HG02943 (cell line): Measurements from ENCODE around the gene PDLIM4.

Experiments used
- ATAC-seq: cut with Tn5 transposase; IDR thresholded peaks from one replicate; pipeline ENCODE4 v1.9.1; 2021; ENCODE audit warnings: mild to moderate bottlenecking, low read depth, moderate library complexity; ENCODE audit not compliant: unreplicated experiment

Gene PDLIM4

DNA sequence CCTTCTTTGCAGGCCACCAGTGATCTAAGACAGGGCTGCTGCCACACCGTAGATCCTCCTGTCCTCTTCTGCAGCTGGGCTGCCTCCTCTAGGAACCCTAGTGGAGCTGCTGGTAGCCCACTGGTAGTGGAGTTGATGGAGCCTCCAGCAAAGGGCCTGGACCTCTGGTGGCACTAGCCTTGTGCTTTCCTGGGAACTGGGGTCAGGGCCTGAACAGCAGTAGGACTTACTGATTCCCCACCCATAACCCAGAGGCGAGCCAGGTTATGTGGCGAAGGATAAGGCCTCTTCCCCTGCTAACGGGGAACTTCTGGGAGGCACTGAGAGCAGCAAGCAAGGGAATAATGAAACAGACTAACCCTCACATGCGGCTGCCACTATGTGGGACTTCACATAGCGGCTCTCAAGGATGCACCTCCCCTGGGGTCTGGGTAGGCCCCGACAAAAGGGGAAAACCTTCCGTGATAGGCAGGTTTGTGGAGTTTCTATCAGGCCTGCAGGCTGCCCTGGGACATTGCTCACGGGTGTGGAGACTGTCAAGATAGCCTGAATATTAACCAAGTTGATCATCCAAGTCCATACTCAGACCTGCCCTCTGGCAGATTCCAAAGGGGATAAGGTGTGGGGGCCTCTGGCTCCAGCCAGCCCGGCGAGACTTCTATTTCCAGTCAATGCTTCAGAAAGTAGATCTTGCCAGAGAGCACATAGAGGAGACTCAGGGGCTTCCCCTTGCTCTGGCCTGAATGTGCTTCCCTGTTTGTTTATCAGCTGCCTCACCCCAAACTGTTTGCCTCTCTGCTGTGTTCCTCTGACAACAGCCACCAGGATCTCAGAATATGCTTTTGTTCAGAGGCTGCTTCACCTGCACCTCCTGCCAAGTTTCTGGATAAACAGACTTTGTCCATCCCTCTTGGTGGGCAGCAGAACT is 44.1 kb downstream of the PDLIM4 start:
- ATAC-seq, result no peak

DNA sequence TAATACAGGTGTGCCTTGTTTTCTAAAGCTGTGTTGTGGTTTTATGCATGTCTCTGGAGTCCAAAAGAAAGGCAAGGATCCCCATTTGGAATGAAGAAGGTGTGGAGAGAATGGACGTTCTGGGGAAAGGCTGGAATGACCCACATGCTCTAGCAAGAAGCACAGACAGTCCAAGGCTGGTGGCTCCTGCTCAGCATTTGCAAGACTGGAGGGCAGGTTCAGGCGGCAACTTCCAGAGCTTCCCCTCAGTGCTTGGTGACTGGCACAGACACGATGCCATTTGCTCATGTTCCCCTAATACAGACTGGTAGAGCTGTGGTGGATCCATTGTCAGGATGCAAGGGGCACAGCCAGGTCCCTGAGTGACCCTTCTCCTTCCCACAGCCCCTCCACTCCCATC is 44.9 kb downstream of the PDLIM4 start:
- no peak for ATAC-seq

DNA sequence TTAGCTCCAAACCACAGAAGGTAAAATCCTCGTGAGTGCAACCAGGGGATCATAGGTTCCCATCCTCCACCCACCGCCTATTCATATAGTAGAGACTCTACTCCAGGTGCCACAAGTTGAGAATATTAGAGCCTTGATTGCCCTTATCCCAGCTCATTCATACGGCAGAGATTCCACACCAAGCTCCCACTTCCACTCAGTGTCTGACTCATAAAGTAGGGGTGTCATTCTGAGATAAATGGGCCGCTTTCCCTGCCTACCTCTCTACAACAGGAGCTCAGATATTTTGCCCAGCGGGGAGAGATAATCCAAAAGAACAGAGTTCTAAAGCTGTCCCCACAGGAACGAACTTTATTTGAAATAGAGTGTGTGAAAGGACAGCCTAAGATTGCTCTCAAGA is 46.1 kb downstream of the PDLIM4 start:
- ATAC-seq, result no peak

DNA sequence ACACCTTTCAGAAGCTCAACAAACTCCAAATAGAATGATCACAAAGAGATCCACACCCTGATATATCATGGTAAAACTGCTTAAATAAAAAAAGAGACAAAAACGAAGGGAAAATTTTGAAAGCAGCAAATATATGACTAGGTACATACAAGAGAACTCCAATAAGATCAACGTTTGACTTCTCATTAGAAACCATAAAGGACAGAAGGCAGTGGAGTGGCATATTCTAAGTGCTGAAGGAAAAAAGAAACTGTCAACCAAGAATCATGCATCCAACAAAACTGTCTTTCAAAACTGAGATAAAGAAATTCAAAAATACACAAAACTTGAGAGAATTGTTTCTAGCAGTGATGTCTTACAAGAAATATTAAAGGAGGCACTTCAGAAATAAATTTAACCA is 47.9 kb downstream of the PDLIM4 start:
- ATAC-seq, result no peak

DNA sequence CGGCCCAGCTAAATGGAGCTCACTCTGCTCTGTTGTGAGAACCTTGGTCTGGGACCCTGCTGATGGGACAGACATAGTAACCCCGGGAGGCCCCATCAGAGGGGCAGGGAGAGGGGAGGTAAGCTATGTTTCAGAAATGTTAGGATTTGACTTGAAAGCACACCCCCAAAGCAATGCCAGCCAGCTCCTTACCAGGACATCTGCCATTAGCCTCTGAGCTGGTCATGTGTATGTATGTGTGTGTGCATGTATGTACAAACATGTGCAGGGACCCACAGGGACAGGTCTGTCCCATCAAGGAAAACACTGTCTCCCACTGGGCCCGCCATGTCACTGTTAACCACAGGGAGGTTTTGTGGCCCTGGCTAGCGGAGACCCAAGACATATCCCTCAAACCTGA is 51.2 kb downstream of the PDLIM4 start:
- no peak for ATAC-seq

DNA sequence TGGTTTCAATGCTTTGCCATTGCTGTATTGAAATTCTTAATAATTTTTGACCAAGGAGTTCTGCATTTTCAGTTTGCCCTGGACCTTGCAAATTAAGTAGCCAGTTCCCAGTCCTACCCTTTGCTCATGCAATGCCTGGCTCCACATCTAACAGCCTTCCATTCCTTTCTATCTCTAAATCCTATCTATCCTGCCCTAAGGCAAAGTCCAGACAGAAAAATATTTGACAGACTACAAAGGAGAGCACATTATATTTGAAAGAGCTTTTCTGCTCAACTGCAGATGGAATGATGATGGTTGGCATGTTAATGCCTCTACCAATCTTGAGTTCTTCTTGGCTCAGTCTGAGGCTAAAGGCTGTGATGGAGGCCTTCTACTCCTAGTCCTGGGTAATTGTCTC is 52.2 kb downstream of the PDLIM4 start:
- no peak for ATAC-seq

DNA sequence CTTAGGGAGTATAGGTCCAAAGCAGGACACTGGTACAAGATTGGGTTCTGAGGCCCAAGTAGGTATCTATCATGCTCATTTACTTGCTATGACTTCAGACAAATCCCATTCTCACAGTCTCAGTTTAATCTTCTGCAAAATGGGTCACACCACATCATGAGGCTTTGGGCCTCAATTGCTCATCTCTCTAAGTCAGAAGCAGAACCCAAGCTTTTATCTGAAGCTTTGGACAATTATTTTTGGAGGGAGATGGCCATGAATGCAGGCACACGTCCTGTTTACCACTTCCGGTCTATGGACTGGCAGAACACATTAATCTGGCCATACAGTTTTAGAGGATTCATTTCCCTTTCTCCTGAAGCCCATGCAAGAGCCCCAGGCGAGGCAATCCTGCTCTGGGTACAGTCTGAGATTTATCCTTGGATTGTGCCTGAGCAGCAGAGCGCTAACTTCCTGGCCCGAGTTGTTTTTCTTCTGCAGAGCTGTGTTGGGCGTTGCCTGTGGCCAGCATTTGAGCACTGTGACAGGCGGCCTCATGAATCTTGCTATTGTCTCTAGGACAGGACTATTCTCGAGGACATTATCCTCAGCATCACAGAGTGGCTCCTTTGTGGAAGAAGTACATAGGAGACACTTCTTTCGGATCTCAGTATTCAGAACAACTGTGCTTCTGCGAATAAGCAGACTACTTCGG is 52.8 kb downstream of the PDLIM4 start:
- no peak for ATAC-seq

DNA sequence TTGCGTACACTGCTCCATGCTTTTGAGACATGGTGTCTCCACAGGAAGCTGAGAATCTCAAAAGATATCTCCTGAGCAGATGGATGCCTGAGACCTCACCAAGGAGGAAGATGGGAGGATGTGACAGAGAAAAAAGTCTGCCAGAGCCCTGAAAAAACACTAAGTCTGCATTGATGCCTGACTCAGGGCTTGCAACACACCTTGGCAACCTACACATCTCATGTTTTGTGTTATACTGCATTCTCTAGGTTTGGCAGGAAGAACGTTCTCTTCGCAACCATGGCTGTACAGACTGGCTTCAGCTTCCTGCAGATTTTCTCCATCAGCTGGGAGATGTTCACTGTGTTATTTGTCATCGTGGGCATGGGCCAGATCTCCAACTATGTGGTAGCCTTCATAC is 55.9 kb downstream of the PDLIM4 start:
- ATAC-seq, result no peak

DNA sequence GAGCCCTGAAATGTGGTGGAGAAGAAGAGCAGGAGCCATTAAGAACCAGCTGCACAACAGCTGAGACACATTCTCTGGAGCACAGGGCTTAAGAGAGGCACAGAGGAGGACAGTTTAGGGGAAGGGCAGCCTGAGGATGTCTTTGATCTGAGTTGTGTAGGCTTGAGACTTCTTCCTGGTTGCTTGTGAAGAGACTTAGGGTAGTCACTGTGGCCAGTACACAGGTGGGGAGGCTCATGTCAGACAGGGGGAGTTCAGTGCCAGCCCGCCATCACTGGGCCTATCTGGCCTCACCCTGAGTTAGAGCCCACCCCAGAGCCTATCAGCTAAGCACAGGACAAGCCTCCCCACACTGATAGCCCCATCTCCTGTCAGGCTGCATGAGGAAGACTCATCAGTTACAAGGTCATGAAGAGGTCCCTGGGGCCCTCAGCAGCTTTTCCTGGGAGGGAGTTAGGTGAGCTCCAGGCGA is 56.5 kb downstream of the PDLIM4 start:
- ATAC-seq, result no peak

DNA sequence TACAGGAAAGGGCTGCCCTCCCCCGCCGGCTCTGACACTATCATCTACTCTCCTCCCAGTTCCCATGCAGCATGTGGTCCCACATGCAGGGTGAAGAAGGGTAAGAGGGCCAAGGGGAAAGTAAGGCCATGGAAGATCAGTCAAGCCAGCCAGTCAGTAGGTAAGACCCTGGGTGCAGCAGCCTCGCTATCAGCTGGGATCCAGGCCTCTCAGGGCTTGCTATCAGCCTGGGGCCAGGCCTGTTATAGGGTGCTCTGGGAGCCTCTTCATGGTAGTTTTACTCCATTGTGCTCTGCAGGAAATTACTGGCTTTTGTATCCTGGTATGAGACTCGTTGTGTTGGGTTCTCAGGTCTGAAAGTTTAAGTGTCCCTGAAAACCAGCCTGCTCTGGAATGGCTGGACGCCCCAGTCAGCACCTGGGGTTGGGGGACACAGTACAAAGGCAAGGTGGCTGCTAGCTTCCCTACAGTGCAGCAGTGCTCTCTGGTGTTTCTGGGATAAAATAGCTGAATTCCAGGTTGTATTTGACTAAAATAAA is 58.1 kb downstream of the PDLIM4 start:
- no peak for ATAC-seq

DNA sequence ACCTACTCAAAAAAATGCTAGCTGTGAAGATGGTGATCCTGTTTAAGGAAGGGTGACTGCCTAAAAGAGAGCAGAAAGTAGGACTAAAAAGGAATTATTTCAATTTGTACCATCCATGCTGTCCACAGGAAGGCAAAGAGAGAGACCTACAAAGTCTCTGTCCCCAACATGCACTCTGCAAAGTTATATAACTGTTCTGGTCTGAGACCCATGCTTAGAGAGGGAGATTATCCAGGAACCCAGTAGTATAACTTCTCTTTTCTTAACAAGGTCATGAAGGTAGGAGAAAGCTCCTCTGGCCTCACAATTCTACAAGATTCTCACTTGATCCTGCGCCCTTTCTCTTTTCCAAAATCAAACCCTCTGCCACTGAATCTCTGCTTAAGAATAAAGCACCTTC is 62.5 kb downstream of the PDLIM4 start:
- ATAC-seq, result no peak

DNA sequence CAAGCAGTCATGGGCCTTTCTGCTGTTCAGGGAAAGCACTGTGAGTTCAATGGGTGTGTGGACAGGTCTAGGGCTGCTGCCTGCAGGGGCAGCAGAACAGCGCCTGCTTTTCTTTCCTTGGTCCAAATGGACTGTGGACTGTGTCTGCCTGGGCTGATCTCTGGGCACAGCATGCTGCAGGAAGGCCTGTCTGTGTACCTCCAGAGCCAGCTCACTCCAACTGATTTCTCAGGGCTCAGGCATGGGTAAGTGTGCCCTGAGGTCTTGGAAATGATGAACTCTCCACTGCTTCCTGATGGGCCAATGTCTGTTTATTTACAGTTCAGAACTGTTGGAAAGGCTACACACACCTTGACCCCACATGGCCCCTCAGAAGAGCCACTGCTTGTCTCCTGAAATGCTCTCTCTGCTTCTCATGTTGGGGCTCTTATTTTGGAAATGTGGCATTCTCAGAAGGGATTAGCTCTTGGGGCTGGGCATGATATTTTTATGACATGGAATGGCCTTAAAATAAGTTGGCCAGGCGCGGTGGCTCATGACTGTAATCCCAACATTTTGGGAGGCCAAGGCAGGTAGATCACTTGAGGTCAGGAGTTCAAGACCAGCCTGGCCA is 63.7 kb downstream of the PDLIM4 start:
- no peak for ATAC-seq

DNA sequence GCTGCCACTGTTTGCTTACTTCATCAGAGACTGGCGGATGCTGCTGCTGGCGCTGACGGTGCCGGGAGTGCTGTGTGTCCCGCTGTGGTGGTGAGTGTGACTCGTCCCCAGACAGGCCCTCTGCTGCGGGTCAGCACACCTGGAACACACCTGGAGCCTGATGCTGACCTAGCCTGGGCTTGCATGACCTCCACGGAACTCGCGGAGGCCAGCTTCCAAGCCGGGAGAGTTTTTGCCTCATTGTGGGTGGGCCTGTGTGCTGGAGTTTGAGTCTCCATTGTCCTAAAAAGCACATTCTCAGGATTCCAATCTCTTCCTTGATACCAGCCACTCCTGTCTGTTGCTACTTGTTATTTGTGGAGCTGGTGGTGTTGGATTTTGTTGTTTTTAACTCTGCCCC is 64.8 kb downstream of the PDLIM4 start:
- ATAC-seq, result no peak
